H1 (cell line): Measurements from ENCODE around the gene SLC6A12.

Source experiments
- RAD21 ChIP-seq, 2 experiments: IDR thresholded peaks in 1 of 2; conservative IDR thresholded peaks in 1 of 2; 2 replicates each; pipeline ENCODE4 v1.6.1; 2011; ENCODE audit warnings: low read depth in 2 of 2, low read length in 2 of 2, improper control_type of control experiment in 1 of 2, inconsistent platforms in 1 of 2, mild to moderate bottlenecking in 1 of 2, moderate library complexity in 1 of 2
- RXRA ChIP-seq: IDR thresholded peaks from 2 replicates; pipeline ENCODE4 v1.6.1; 2011; ENCODE audit warnings: low read depth, mild to moderate bottlenecking, low read length, moderate library complexity; ENCODE audit not compliant: insufficient read depth
- SP2 ChIP-seq: IDR thresholded peaks from 2 replicates; pipeline ENCODE4 v1.6.1; 2012; ENCODE audit warnings: mild to moderate bottlenecking, low read length, inconsistent platforms
- TF ChIP-seq, protein P1 (sequence below), 3 experiments: IDR thresholded peaks; 1 replicate in 2 of 3; 2 replicates in 1 of 3; pipeline versions ENCODE4 v1.5.1 to v1.6.1; 2011; ENCODE audit warnings: low read length in 3 of 3, mild to moderate bottlenecking in 3 of 3, inconsistent platforms in 2 of 3, low read depth in 1 of 3, moderate library complexity in 1 of 3; ENCODE audit not compliant: insufficient read depth in 1 of 3; ENCODE audit errors: control extremely low read depth in 1 of 3

DNA sequence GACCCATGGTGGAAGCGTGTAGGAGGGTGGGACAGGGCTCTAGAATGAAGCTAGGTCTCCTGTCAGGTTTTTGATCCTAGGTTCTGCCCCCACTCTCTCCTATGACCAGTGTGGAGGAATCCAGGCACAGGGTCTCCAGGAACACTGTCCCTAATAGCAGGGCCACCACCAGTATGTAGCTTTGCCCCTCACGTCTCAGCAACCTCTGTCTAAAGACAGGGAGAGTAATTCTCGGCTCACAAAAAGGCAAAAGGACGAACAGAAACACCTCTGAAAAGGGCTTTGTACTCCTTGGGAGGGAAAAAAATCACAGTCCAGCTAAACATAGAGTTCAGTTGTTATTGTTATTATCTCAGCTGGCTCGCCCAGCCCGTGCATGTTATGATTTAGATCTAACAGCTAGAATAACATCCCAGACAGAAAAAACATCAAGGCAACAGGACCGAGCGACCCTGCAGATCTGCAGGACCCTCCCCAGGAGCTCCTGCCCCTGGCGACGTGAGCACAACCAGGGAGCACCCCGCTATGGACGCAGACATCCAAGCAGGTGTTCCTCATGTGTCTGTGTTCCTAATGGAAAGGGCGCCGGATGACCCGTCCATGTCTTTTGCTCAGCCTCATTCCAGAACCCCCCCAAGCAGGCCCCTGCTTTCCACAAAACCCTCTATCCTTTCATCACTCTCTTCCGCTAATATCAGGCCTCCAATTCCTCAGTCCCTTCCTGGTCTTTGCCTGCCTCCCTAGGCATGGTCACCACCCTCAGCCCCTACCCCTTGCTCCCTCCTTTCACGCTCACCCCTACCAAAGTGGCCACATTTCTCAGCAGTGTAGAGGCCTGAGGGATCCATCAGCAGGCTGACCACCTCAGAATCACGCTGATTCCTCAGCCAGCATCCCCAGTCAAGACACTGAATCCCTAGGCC is 14.2 kb upstream of the SLC6A12 start:
- TF ChIP-seq RXRA (no peak), SP2 (no peak), RAD21 (IDR thresholded peaks at IDR 0.05 in 1 of 2, conservative IDR thresholded peaks at IDR 0.05 in 1 of 2; ENCODE audit: low read depth in 2 of 2, low read length in 2 of 2) (no peak)
- TF ChIP-seq, protein P1, sequence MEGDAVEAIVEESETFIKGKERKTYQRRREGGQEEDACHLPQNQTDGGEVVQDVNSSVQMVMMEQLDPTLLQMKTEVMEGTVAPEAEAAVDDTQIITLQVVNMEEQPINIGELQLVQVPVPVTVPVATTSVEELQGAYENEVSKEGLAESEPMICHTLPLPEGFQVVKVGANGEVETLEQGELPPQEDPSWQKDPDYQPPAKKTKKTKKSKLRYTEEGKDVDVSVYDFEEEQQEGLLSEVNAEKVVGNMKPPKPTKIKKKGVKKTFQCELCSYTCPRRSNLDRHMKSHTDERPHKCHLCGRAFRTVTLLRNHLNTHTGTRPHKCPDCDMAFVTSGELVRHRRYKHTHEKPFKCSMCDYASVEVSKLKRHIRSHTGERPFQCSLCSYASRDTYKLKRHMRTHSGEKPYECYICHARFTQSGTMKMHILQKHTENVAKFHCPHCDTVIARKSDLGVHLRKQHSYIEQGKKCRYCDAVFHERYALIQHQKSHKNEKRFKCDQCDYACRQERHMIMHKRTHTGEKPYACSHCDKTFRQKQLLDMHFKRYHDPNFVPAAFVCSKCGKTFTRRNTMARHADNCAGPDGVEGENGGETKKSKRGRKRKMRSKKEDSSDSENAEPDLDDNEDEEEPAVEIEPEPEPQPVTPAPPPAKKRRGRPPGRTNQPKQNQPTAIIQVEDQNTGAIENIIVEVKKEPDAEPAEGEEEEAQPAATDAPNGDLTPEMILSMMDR (IDR thresholded peaks at IDR 0.05; ENCODE audit: control extremely low read depth in 1 of 3, insufficient read depth in 1 of 3, low read depth in 1 of 3, low read length in 3 of 3): no peak
